Keratinocyte (primary cell): Measurements from ENCODE around the gene KLHL35. TPM values are rescaled to one million over a fixed set of nuclear protein-coding genes. Genes with fewer than 3 reads are reported as not detected.

Experiments
- DNase-seq: peaks from one replicate; pipeline ENCODE4 v3.0.0-alpha.2; 2011; ENCODE audit warnings: low read depth, missing footprints, low spot score
- FAIRE-seq: peaks from 2 replicates; lab custom pipeline; 2011; peaks lifted over from hg19 to GRCh38; lab: Jason Lieb, UNC
- H2AFZ ChIP-seq: 2 replicates; pipeline ENCODE4 v1.6.0; 2012; ENCODE audit warnings: low read length, control low read depth, inconsistent platforms; ENCODE audit not compliant: control insufficient read depth
- H3K27ac ChIP-seq: 2 replicates; pipeline ENCODE4 v1.5.1; 2011; ENCODE audit warnings: low read length; ENCODE audit not compliant: control insufficient read depth, insufficient read depth
- H3K27me3 ChIP-seq: 3 replicates; pipeline ENCODE4 v1.6.0; 2011; ENCODE audit warnings: low read length; ENCODE audit not compliant: control insufficient read depth, insufficient read depth; ENCODE audit errors: extremely low read depth
- H3K36me3 ChIP-seq, 2 experiments: 2 replicates in 1 of 2; 3 replicates in 1 of 2; pipeline ENCODE4 v1.5.1; 2011; ENCODE audit warnings: low read length in 2 of 2, mild to moderate bottlenecking in 1 of 2; ENCODE audit not compliant: control insufficient read depth in 2 of 2, insufficient read depth in 2 of 2; ENCODE audit errors: extremely low read depth in 1 of 2
- H3K4me1 ChIP-seq: 3 replicates; pipeline ENCODE4 v1.5.1; 2011; ENCODE audit warnings: low read length; ENCODE audit not compliant: control insufficient read depth, insufficient read depth; ENCODE audit errors: extremely low read depth
- H3K4me2 ChIP-seq: 3 replicates; pipeline ENCODE4 v1.6.0; 2011; ENCODE audit warnings: low read depth, low read length; ENCODE audit not compliant: control insufficient read depth, insufficient read depth; ENCODE audit errors: extremely low read depth
- H3K4me3 ChIP-seq, 3 experiments: fragments of 200-600 bp in 1 of 3; sonication (generic) in 1 of 3; 2 replicates in 2 of 3; 3 replicates in 1 of 3; pipeline ENCODE4 v1.5.1; 2011 to 2016; ENCODE audit warnings: low read length in 3 of 3, mild to moderate bottlenecking in 3 of 3, control low read depth in 2 of 3, inconsistent platforms in 1 of 3, low read depth in 1 of 3, mixed read lengths in 1 of 3, mixed run types in 1 of 3, moderate library complexity in 1 of 3; ENCODE audit not compliant: control insufficient read depth in 2 of 3, insufficient read depth in 2 of 3; ENCODE audit errors: extremely low read depth in 1 of 3
- H3K79me2 ChIP-seq: 2 replicates; pipeline ENCODE4 v1.6.0; 2012; ENCODE audit warnings: low read length; ENCODE audit not compliant: control insufficient read depth, insufficient read depth
- H3K9ac ChIP-seq: 3 replicates; pipeline ENCODE4 v1.6.0; 2011; ENCODE audit warnings: low read length; ENCODE audit not compliant: control insufficient read depth, insufficient read depth; ENCODE audit errors: extremely low read depth
- H3K9me1 ChIP-seq: 3 replicates; pipeline ENCODE4 v1.6.0; 2011; ENCODE audit warnings: low read length; ENCODE audit not compliant: control insufficient read depth, insufficient read depth; ENCODE audit errors: extremely low read depth
- H3K9me3 ChIP-seq: 2 replicates; pipeline ENCODE4 v1.5.1; 2012; ENCODE audit warnings: low read depth, low read length; ENCODE audit not compliant: control insufficient read depth
- H4K20me1 ChIP-seq: 3 replicates; pipeline ENCODE4 v1.6.0; 2011; ENCODE audit warnings: low read length; ENCODE audit not compliant: control insufficient read depth, insufficient read depth; ENCODE audit errors: extremely low read depth
- EZH2 ChIP-seq: IDR thresholded peaks from one replicate; pipeline ENCODE4 v1.6.1; 2012; ENCODE audit warnings: inconsistent platforms, mild to moderate bottlenecking, low read length, moderate library complexity
- dilution Hi-C: fragments of 300-500 bp; cut with MboI; formaldehyde crosslinking; loops from one replicate; pipeline ENCODE4 v1.7.0; 2020; ENCODE audit warnings: low sequenced_read_pairs; ENCODE audit not compliant: extremely low pct_ligation_motif_present
- polyA plus RNA-seq, 5 experiments: library from polyadenylated mRNA; depleted of rRNA in 3 of 5; stranded (reverse) in 3 of 5; stranded (forward) in 1 of 5; unstranded in 1 of 5; fragments of >200 nt; gene quantifications; 1 replicate in 1 of 5; 2 replicates in 3 of 5; 3 replicates in 1 of 5; pipeline versions ENCODE4 v1.2.1 to v1.2.3, GENCODE V29; 2011 to 2012; ENCODE audit warnings: missing spikeins in 2 of 5, low read depth in 1 of 5, low replicate concordance in 1 of 5
- TF ChIP-seq, protein P1 (sequence below), 3 experiments: IDR thresholded peaks in 1 of 3; conservative IDR thresholded peaks in 1 of 3; optimal IDR thresholded peaks in 1 of 3; 2 replicates in 2 of 3; 3 replicates in 1 of 3; pipeline versions ENCODE3 to v1.5.1; 2011; ENCODE audit warnings: low read length in 3 of 3, mild to moderate bottlenecking in 3 of 3, moderate library complexity in 2 of 3, control low read depth in 1 of 3, inconsistent platforms in 1 of 3; ENCODE audit not compliant: insufficient read depth in 2 of 3; ENCODE audit errors: extremely low read depth in 1 of 3

The KLHL35 gene
- polyA plus RNA-seq, 1 donor (not counting 4 experiments of a cell fraction or from before 2014, with no cell fraction given), result 0.58 TPM

GRCh38 chr11:75467311-75467710 lies 34.3 kb upstream of the KLHL35 start:
- no peaks in the 10 kb centered on the region for H3K9me1 ChIP-seq
- no peak overlapping the region for H3K27ac ChIP-seq
- no peaks in the 10 kb centered on the region for H3K79me2 ChIP-seq
- FAIRE-seq (no peak), DNase-seq (no peak)
- peaks cover 13% of the 10 kb centered on the region for H3K4me1 ChIP-seq
- dilution Hi-C loops, result no loop called here
- no peak overlapping the region for H3K4me3 ChIP-seq
- H3K9ac ChIP-seq, result no peak overlapping the region
- no peak overlapping the region for H3K4me2 ChIP-seq
- no peaks in the 10 kb centered on the region for H3K27me3 ChIP-seq
- no peak overlapping the region for H2AFZ ChIP-seq
- H3K36me3 ChIP-seq, result no peaks in the 10 kb centered on the region
- no peaks in the 10 kb centered on the region for H3K9me3 ChIP-seq
- TF ChIP-seq EZH2, result no peak
- TF ChIP-seq, protein P1, sequence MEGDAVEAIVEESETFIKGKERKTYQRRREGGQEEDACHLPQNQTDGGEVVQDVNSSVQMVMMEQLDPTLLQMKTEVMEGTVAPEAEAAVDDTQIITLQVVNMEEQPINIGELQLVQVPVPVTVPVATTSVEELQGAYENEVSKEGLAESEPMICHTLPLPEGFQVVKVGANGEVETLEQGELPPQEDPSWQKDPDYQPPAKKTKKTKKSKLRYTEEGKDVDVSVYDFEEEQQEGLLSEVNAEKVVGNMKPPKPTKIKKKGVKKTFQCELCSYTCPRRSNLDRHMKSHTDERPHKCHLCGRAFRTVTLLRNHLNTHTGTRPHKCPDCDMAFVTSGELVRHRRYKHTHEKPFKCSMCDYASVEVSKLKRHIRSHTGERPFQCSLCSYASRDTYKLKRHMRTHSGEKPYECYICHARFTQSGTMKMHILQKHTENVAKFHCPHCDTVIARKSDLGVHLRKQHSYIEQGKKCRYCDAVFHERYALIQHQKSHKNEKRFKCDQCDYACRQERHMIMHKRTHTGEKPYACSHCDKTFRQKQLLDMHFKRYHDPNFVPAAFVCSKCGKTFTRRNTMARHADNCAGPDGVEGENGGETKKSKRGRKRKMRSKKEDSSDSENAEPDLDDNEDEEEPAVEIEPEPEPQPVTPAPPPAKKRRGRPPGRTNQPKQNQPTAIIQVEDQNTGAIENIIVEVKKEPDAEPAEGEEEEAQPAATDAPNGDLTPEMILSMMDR (optimal IDR thresholded peaks at IDR 0.05 in 1 of 3, IDR thresholded peaks at IDR 0.05 in 1 of 3, conservative IDR thresholded peaks at IDR 0.05 in 1 of 3; ENCODE audit: extremely low read depth in 1 of 3, insufficient read depth in 2 of 3, low read length in 3 of 3), result no peak
- no peaks in the 10 kb centered on the region for H4K20me1 ChIP-seq

DNA sequence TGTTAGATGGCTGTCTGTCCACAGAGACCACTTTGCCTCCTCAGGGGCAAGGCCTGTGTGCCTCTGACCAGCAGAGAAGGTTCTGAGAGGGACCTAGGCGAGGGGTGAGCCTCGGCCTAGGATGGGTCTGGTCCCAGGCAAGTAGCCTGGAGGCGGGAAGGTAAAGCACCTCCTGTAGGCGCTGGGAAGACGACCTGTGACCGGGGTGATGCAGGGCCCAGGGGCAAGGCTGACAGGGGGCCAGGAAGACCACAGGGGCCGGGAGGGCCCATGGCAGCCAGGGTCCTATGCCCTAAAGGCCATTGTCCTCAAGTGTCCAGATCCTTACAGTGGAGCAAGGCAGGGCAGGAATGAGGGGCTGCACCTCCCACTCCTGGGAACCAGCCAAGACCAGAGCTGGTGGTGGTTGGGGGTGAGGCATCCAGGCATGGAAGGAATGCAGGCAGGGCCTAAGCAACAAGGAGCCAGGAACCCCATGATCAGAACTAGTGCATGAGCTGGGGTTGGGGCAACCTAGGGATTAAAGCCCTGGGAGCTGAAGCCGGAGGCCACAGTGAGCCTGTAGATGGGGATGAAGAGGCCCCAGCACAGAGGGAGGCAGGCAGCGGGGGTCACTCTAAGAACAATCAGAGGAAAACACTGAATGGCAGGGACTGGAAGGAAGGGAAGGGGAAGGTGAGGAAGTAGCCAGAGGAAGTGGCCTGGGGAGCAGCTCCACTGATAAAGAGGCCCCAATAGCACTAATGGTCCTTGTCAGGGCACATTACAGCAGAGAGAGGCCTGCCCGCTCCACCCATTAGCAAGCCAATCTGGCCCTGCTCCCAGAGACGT lies 32.9 kb upstream of the KLHL35 start:
- TF ChIP-seq EZH2, result no peak
- TF ChIP-seq, protein P1 (optimal IDR thresholded peaks at IDR 0.05 in 1 of 3, IDR thresholded peaks at IDR 0.05 in 1 of 3, conservative IDR thresholded peaks at IDR 0.05 in 1 of 3; ENCODE audit: extremely low read depth in 1 of 3, insufficient read depth in 2 of 3, low read length in 3 of 3), result no peak

More for the DNA sequence above, 32.9 kb upstream of the KLHL35 start:
- Histone ChIP-seq H3K4me3 (no peak overlapping the region), H3K4me1 (peaks cover 6% of the 10 kb centered on the region), H3K27ac (no peak overlapping the region), H4K20me1 (no peaks in the 10 kb centered on the region), H3K4me2 (no peak overlapping the region), H3K9ac (no peak overlapping the region), H3K79me2 (no peaks in the 10 kb centered on the region), H3K27me3 (no peaks in the 10 kb centered on the region), H3K9me1 (no peaks in the 10 kb centered on the region), H3K36me3 (no peaks in the 10 kb centered on the region), H3K9me3 (no peaks in the 10 kb centered on the region), H2AFZ (no peak overlapping the region)
- dilution Hi-C loops, result no loop called here
- no peak for DNase-seq
- FAIRE-seq, result no peak
